ENCODE data around the gene GLO1. TPM values are rescaled to one million over a fixed set of nuclear protein-coding genes. Genes with fewer than 3 reads are reported as not detected.

The GLO1 gene
- total and polyA plus RNA-seq, 2 donors (not counting 1 experiment from before 2014, with no cell fraction given) = 18.5 to 31.6 TPM

- Histone ChIP-seq H3K4me2 (replicated peaks; ENCODE audit: low read depth, low read length, poor library complexity, severe bottlenecking) (no peak overlapping the region), H4K20me1 (ENCODE audit: control insufficient read depth, insufficient read depth, low read length, poor library complexity, severe bottlenecking) (no peaks in the 10 kb centered on the region), H3K9ac (ENCODE audit: low read length) (no peak overlapping the region), H3K36me3 (replicated peaks in 1 of 2; ENCODE audit: control extremely low read depth in 1 of 2, control insufficient read depth in 1 of 2, extremely low read depth in 1 of 2, insufficient read depth in 2 of 2, low read length in 1 of 2) (peaks cover 0 to 3% of the 10 kb centered on the region in 2 experiments), H2AFZ (ENCODE audit: insufficient read depth, low read depth, low read length, poor library complexity, severe bottlenecking) (no peak overlapping the region), H3K4me3 (ENCODE audit: control extremely low read depth in 1 of 5, extremely low read depth in 1 of 5, insufficient read depth in 1 of 5, low read depth in 2 of 5, low read length in 4 of 5) (no peak overlapping the region), H3K79me2 (ENCODE audit: control insufficient read depth, insufficient read depth, low read length) (no peaks in the 10 kb centered on the region), H3K9me3 (ENCODE audit: control extremely low read depth in 1 of 3, control insufficient read depth in 2 of 3, insufficient read depth in 1 of 3, low read length in 2 of 3) (no peaks in the 10 kb centered on the region), H3K4me1 (ENCODE audit: control insufficient read depth in 2 of 2, insufficient read depth in 2 of 2, low read length in 2 of 2) (no peaks in the 10 kb centered on the region), H3K27ac (ENCODE audit: low read length in 2 of 2) (no peak overlapping the region), H3K27me3 (replicated peaks in 1 of 4; ENCODE audit: control extremely low read depth in 1 of 4, control insufficient read depth in 3 of 4, insufficient read depth in 4 of 4, low read length in 3 of 4) (no peaks in the 10 kb centered on the region)
- Mint-ChIP-seq H3K27ac (no peak overlapping the region), H3K9me3 (ENCODE audit: insufficient read depth) (no peaks in the 10 kb centered on the region), H3K4me1 (no peaks in the 10 kb centered on the region), H3K4me3 (no peak overlapping the region), H3K27me3 (no peaks in the 10 kb centered on the region)
- POLR2A ChIA-PET = interaction anchor here (0.5 kb wide), 1 partner anchor 592 kb away, joined by 3 read pairs; no protein-coding TSS in a partner anchor
- WGBS (ENCODE audit: insufficient coverage) = no CpG with 5 or more reads among the region's 1 CpG
- no peak for TF ChIP-seq EZH2 (IDR thresholded peaks at IDR 0.05; ENCODE audit: borderline replicate concordance, insufficient read depth, low read depth, low read length, poor library complexity, severe bottlenecking)
- TF ChIP-seq, protein P1, sequence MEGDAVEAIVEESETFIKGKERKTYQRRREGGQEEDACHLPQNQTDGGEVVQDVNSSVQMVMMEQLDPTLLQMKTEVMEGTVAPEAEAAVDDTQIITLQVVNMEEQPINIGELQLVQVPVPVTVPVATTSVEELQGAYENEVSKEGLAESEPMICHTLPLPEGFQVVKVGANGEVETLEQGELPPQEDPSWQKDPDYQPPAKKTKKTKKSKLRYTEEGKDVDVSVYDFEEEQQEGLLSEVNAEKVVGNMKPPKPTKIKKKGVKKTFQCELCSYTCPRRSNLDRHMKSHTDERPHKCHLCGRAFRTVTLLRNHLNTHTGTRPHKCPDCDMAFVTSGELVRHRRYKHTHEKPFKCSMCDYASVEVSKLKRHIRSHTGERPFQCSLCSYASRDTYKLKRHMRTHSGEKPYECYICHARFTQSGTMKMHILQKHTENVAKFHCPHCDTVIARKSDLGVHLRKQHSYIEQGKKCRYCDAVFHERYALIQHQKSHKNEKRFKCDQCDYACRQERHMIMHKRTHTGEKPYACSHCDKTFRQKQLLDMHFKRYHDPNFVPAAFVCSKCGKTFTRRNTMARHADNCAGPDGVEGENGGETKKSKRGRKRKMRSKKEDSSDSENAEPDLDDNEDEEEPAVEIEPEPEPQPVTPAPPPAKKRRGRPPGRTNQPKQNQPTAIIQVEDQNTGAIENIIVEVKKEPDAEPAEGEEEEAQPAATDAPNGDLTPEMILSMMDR (IDR thresholded peaks at IDR 0.05) = no peak
- ATAC-seq (ENCODE audit: low read depth) (no peak), DNase-seq (no peak)
- CTCF ChIA-PET = no interaction called here
- intact Hi-C loops (cut with micrococcal nuclease) = no loop called here
These were observed 46.0 kb downstream of the GLO1 start for GRCh38 chr6:38656896-38657295.

DNA sequence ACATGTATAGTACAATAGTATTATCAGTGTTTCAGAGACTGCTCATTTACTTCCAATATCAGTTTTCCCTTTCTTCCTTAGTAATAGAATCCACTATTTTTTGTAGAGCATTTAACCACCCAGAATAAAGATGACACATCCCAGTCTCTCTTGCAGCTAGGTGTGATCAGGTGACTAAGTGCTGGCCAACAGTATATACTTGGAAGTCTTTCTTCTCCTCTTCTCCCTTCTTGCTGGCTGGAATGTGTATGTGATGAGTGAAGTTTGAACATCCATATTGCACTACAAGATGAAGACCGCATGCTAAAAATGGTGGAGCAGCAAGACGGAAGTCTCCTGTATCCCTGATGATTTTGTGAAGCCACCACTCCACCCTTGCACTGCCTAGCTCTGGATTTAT, 48.7 kb downstream of the GLO1 start:
- intact Hi-C loops (cut with micrococcal nuclease) = no loop called here
- Histone ChIP-seq H3K4me2 (replicated peaks; ENCODE audit: low read depth, low read length, poor library complexity, severe bottlenecking) (no peak overlapping the region), H4K20me1 (ENCODE audit: control insufficient read depth, insufficient read depth, low read length, poor library complexity, severe bottlenecking) (no peaks in the 10 kb centered on the region), H3K9me3 (ENCODE audit: control extremely low read depth in 1 of 3, control insufficient read depth in 2 of 3, insufficient read depth in 1 of 3, low read length in 2 of 3) (no peaks in the 10 kb centered on the region), H3K27me3 (replicated peaks in 1 of 4; ENCODE audit: control extremely low read depth in 1 of 4, control insufficient read depth in 3 of 4, insufficient read depth in 4 of 4, low read length in 3 of 4) (no peaks in the 10 kb centered on the region), H3K36me3 (replicated peaks in 1 of 2; ENCODE audit: control extremely low read depth in 1 of 2, control insufficient read depth in 1 of 2, extremely low read depth in 1 of 2, insufficient read depth in 2 of 2, low read length in 1 of 2) (no peaks in the 10 kb centered on the region), H3K27ac (ENCODE audit: low read length in 2 of 2) (no peak overlapping the region), H2AFZ (ENCODE audit: insufficient read depth, low read depth, low read length, poor library complexity, severe bottlenecking) (no peak overlapping the region), H3K79me2 (ENCODE audit: control insufficient read depth, insufficient read depth, low read length) (no peaks in the 10 kb centered on the region), H3K4me1 (ENCODE audit: control insufficient read depth in 2 of 2, insufficient read depth in 2 of 2, low read length in 2 of 2) (no peaks in the 10 kb centered on the region), H3K9ac (ENCODE audit: low read length) (no peak overlapping the region), H3K4me3 (ENCODE audit: control extremely low read depth in 1 of 5, extremely low read depth in 1 of 5, insufficient read depth in 1 of 5, low read depth in 2 of 5, low read length in 4 of 5) (no peak overlapping the region)
- no peak overlapping the region for H3K4me3 Mint-ChIP-seq
- CTCF ChIA-PET = no interaction called here
- DNase-seq = no peak
- TF ChIP-seq EZH2 (IDR thresholded peaks at IDR 0.05; ENCODE audit: borderline replicate concordance, insufficient read depth, low read depth, low read length, poor library complexity, severe bottlenecking) = no peak
- TF ChIP-seq, protein P1 (IDR thresholded peaks at IDR 0.05) = no peak
- POLR2A ChIA-PET = no interaction called here
- WGBS (ENCODE audit: insufficient coverage) = no CpG with 5 or more reads among the region's 2 CpGs
- no peak for ATAC-seq (ENCODE audit: low read depth)
- no peaks in the 10 kb centered on the region for H3K9me3 Mint-ChIP-seq (ENCODE audit: insufficient read depth)
- no peaks in the 10 kb centered on the region for H3K27me3 Mint-ChIP-seq
- no peak overlapping the region for H3K27ac Mint-ChIP-seq
- H3K4me1 Mint-ChIP-seq = no peaks in the 10 kb centered on the region

All from B cell (primary cell).